Right lobe of liver (tissue), 4 donors: ENCODE results near the gene CBY1.

ENCODE experiments used
- POLR2A ChIP-seq: fragments of 450-650 bp; IDR thresholded peaks from one replicate; pipeline ENCODE4 v1.6.1; 2017; ENCODE audit warnings: antibody characterized with exemption, mild to moderate bottlenecking
- TF ChIP-seq, protein P1 (sequence below), 4 donors: fragments of 200-600 bp in 3 of 4; fragments of 450-650 bp in 1 of 4; IDR thresholded peaks; one replicate each; pipeline versions ENCODE4 v1.5.1 to v1.8.0; 2016 to 2022; ENCODE audit warnings: antibody characterized with exemption in 4 of 4, mild to moderate bottlenecking in 2 of 4
- donor health status: DM: no; HTN: no; CAD: no.
- donor health status: DM: no; HTN: no; CAD: no.
- donor health status: DM: no; HTN: yes; CAD: no.

DNA sequence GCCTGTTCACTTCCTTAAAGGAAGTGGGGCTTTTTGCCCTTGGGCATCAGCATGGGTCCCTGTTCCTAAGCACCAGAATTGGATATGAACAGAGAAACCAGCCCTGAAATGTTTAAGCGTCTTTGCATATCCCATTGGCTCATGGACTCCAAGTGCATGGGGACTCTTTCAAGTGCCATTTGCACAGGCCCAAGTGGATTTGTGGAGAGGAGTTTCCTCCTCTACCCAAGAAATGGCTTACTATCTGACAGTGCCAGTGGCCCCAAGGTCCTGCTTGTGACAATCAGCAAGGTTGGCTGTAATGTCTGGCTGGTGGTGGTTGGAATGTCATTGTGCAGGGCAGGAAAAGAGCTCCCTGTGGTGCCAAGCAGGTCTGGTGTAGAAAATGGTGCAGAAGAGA is 29.3 kb downstream of the CBY1 start:
- TF ChIP-seq, protein P1, sequence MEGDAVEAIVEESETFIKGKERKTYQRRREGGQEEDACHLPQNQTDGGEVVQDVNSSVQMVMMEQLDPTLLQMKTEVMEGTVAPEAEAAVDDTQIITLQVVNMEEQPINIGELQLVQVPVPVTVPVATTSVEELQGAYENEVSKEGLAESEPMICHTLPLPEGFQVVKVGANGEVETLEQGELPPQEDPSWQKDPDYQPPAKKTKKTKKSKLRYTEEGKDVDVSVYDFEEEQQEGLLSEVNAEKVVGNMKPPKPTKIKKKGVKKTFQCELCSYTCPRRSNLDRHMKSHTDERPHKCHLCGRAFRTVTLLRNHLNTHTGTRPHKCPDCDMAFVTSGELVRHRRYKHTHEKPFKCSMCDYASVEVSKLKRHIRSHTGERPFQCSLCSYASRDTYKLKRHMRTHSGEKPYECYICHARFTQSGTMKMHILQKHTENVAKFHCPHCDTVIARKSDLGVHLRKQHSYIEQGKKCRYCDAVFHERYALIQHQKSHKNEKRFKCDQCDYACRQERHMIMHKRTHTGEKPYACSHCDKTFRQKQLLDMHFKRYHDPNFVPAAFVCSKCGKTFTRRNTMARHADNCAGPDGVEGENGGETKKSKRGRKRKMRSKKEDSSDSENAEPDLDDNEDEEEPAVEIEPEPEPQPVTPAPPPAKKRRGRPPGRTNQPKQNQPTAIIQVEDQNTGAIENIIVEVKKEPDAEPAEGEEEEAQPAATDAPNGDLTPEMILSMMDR (IDR thresholded peaks at IDR 0.05): no peak
- TF ChIP-seq POLR2A: no peak
